ENCODE results near the gene EFHD2.
"Not testable (repeated sequence)": the region's sequence is repeated elsewhere in the genome, so short reads cannot be mapped to it uniquely, and the experiment has no call there.

Gene EFHD2

DNA sequence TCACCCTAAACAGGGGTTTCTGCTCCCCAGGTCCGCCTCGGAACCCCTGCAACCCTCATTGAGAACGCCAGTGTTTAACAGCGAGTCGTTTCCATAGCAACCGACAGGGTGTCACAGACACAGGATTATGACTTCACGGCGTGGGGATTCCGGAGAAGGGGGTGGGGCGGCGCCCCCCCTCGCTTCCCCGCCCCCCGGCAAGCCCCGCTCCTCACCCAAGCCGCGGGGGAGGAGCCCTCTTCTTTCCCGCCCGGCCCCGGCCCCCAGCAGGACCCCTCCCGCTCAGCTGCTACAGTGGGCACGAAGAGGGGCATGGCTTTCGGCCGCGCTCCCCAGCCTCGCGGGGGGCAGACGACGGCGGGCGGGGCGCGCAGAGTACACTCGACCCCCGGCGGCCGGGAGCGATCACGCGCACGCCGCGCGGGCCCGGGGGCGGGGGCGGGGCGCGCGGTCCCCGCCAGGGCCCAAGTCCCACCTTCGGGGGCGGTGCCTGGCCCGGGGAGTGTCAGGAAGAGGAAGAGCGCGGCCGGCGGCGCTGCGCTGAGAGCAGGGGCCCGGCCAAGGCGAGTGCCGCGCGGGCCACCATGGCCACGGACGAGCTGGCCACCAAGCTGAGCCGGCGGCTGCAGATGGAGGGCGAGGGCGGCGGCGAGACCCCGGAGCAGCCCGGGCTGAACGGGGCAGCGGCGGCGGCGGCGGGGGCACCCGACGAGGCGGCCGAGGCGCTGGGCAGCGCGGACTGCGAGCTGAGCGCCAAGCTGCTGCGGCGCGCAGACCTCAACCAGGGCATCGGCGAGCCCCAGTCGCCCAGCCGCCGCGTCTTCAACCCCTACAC is at the start of gene EFHD2:
Gene EFHD2 (plus strand): TSS at position 501 of the 835 bp plus-strand sequence. CDS start 84 bp downstream, at position 585.
- DNase-seq (ENCODE audit: low read depth in 4 of 4, low spot score in 1 of 4), result peak; percentile 60 to 85 (median 70)

- no peak for DNase-seq (ENCODE audit: low read depth in 4 of 4, low spot score in 1 of 4)
These were observed 49.0 kb upstream of the EFHD2 start for GRCh38 chr1:15360700-15361099.

GRCh38 chr1:15362096-15362736 is 47.5 kb upstream of the EFHD2 start:
- no peak for DNase-seq (ENCODE audit: low read depth in 4 of 4, low spot score in 1 of 4)

GRCh38 chr1:15362737-15363128 is 47.0 kb upstream of the EFHD2 start:
- DNase-seq (ENCODE audit: low read depth in 4 of 4, low spot score in 1 of 4), result no peak

DNA sequence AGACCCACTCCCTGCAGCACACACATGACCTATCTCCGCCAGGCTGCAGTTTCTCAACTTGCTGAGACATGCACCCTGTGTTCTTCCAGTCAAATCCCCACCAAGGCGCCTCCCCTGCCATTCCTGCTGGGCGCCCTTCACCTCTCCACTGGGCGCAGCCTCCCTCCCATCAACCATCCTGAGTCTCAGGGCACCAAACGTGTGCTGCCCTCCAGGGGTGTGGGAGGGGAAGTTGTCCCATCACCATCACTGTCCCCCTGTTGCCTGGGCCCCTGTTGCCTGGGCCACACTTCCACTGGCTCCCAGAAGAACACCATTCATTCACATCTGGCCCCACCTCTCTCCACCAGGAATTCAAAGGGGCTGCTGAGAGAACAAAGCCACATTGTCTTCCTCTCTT is 44.9 kb upstream of the EFHD2 start:
- DNase-seq (ENCODE audit: low read depth in 4 of 4, low spot score in 1 of 4), result no peak

GRCh38 chr1:15368888-15369287 is 40.8 kb upstream of the EFHD2 start:
- DNase-seq (ENCODE audit: low read depth in 4 of 4, low spot score in 1 of 4), result no peak

DNA sequence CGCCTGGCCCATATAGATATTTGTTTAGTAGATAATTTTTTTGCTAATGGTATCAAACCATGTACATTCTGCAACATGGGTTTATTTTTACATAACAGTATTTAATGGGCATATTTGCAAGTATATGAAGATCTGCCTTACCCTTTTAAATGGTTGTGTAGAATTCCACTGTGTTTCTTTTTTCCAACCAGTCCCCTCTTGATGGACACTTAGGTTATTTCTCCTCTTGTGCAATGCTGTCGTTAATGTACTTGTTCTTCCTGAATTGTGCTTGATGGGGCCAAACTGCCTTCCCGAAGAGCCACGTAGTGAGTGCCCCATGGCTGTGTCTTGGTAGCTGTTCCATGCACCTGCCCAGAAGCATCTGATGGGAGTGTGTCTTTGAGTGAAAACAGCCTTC is 39.4 kb upstream of the EFHD2 start:
- DNase-seq (ENCODE audit: low read depth in 4 of 4, low spot score in 1 of 4), result no peak

DNA sequence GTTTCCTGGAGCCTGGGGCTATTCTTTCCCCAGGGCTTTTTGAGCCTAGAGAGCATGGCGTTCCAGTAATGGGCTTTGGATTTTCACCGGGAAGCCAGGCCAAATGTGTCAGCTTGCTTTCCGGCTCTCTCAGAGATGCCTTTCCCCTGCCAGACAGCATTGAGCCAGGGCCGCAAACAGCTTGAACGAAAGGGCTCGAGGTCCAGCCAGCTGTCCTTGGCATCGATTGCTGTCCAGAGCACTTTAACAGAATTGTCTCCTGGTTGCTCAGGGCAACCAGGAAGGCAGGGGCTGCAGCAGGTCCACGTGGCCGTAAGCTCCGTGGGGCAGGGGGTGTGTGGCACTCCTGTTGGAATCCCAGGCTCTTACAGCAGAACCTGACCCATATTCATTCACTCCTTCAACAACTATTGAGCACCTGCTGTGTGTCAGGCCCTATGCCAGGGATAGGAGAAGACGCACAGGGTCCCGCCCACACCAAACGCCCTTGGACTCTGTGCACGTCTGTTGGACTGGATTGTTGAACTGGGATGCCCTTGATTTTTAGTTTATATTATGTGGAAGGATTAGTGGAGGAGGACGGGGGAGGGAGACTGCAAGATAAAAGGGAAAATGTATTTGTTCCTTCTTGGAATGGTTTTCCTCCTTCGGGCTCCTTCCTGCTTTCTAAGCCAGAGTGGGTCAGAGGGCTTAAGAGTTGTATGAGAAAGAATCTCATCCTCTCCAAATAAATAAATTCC is 38.7 kb upstream of the EFHD2 start:
- DNase-seq (ENCODE audit: low read depth in 4 of 4, low spot score in 1 of 4), result no peak

- no peak for DNase-seq (ENCODE audit: low read depth in 4 of 4, low spot score in 1 of 4)
These were observed 37.8 kb upstream of the EFHD2 start for GRCh38 chr1:15371610-15372545.

GRCh38 chr1:15378729-15379128 is 31.0 kb upstream of the EFHD2 start:
- DNase-seq (ENCODE audit: low read depth in 4 of 4, low spot score in 1 of 4), result no peak

GRCh38 chr1:15379151-15379550 is 30.5 kb upstream of the EFHD2 start:
- not testable (repeated sequence) for DNase-seq (ENCODE audit: low read depth in 4 of 4, low spot score in 1 of 4)

DNA sequence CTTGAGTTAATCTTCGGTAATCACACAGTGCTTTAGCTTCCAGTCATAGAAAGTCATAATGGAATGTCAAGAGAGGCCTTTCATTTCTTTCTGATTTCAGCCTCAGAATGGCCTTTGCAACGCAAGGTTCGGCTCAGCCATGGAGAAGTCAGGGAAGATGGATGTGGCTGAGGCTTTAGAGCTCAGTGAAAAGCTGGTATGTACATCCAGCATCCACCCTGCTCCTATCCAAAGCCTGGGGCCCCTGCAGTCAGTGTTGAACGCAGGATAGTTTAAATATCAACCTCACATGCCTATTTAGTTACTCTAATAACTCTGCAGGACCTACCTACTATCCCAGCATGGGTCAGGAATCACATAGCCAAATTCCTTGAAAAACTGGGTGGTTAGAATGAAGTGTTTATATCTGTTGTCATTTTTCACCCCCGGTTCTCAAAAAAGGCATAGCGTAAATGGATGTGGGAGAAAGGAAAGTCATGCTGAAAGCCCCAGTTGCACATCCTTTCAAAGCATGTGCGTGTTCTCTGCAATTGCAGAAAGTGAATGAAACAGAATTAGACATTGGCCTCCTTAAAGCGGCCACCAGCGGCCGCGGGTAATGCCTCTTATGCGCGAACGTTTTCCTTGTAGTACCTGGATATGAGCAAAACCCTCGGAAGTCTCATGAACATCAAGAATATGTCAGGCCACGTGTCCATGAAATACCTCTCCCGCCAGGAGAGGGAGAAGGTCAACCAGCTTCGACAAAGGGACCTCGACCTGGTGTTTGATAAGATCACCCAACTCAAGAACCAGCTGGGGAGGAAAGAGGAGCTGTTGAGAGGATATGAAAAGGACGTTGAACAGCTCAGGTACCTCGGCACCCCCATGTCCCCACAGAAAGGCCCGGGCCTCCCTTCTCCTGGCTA is 28.8 kb upstream of the EFHD2 start:
- DNase-seq (ENCODE audit: low read depth in 4 of 4, low spot score in 1 of 4), result no peak

GRCh38 chr1:15381805-15382204 is 27.9 kb upstream of the EFHD2 start:
- no peak for DNase-seq (ENCODE audit: low read depth in 4 of 4, low spot score in 1 of 4)

DNA sequence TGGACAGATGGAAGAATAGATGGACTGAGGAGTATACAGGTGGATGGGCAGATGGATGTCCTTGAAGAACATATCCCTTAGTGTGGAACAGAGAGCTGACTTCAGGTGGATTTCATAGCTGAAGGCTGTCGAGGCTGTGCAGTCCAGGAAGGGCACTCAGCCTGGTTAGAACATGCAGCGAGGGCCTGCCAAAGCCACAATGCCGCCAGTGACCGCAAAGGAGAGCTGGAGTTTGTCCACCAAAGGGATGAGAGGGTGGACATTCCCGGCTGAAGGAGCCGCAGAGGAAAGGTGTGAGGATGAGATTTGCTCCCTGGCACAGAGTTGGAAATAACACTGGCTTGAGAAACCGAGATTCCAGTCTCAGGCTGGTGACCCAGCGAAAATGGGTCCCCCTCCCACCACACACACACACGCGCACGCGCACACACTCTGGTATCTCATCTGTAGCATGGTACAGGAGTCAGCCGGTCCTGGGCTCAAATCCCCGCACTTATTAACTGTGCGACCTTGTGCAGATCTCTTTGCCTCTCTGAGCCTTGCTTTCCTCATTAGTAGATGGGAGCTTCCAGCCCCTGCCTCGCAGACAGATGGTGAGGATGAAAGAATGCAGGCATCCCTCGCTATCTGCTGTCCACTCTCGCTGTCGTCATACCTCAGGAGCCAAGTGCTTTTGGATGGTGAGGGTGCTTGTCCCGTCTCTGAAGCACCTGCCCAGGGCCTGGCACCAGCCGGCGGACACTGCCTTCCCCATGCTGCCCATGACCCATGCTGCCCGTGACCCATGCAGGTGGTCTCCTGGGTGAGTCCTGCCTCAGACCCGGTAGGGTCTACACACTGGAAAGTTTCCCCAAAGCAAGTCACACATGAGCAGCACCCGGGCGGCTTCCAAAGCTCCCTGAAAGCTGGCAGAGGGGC is 26.8 kb upstream of the EFHD2 start:
- DNase-seq (ENCODE audit: low read depth in 4 of 4, low spot score in 1 of 4), result no peak

GRCh38 chr1:15383810-15384209 is 25.9 kb upstream of the EFHD2 start:
- DNase-seq (ENCODE audit: low read depth in 4 of 4, low spot score in 1 of 4), result no peak

GRCh38 chr1:15384301-15384901 is 25.3 kb upstream of the EFHD2 start:
- DNase-seq (ENCODE audit: low read depth in 4 of 4, low spot score in 1 of 4), result no peak

- no peak for DNase-seq (ENCODE audit: low read depth in 4 of 4, low spot score in 1 of 4)
These were observed 24.3 kb upstream of the EFHD2 start for GRCh38 chr1:15385420-15385819.

DNA sequence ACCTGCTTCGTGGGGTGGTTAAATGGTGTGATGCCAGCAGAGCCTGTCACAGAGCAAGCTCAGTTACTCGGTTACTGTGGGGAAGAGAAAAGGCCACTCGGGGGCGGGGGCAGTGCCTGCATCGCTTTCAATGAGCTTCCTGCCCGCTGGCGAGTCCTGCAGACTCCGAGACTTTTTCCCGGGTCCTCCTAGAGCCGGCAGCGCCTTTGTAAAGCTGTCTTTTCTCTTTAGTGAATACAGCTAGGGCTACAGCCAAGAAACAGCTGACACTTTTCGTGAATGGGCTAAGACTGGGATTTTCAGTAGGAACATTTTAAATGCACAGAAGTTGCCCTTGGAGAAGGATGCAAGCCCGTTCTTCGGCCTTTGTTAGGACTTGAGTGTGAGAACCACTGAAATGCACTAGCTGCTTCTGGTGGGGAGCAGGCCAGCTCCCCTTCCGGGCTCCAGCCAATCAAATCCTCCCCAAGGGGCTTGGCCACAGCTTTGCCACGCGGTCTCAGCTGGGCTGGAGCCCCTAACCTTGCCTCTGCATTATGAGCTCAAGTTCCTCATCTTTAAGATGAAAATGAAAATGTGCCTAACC is 23.4 kb upstream of the EFHD2 start:
- DNase-seq (ENCODE audit: low read depth in 4 of 4, low spot score in 1 of 4), result no peak
